HG02763 (cell line): ENCODE measurements around the gene RNF112.
A peak's percentile ranks its signal among the peaks of the same experiment; 100 is the strongest.

Experiments
- ATAC-seq: cut with Tn5 transposase; IDR thresholded peaks from one replicate; pipeline ENCODE4 v1.9.1; 2021; ENCODE audit warnings: mild to moderate bottlenecking, moderate library complexity; ENCODE audit not compliant: unreplicated experiment

The RNF112 gene

GRCh38 chr17:19410875-19411620 lies at the start of gene RNF112:
Gene RNF112, plus strand, starts transcription at chr17:19411232. Its CDS starts 177 bp downstream, at chr17:19411409.
- ATAC-seq = no peak

- ATAC-seq = no peak
Measured at GRCh38 chr17:19361326-19361725, 49.7 kb upstream of the RNF112 start.

GRCh38 chr17:19361944-19362276 lies 49.1 kb upstream of the RNF112 start:
- ATAC-seq = no peak

GRCh38 chr17:19362277-19363113 lies 48.5 kb upstream of the RNF112 start, which contains the start of gene B9D1:
Gene B9D1, minus strand, starts transcription at chr17:19362723. Its CDS starts 154 bp downstream, at chr17:19362569.
- ATAC-seq = peak; percentile 78

- ATAC-seq = no peak
Measured at GRCh38 chr17:19363114-19363438, 48.0 kb upstream of the RNF112 start.

- no peak for ATAC-seq
Measured at GRCh38 chr17:19363460-19364035, 47.5 kb upstream of the RNF112 start.

GRCh38 chr17:19364699-19365498 lies 46.1 kb upstream of the RNF112 start:
- no peak for ATAC-seq

- ATAC-seq = no peak
Measured at GRCh38 chr17:19365499-19365817, 45.6 kb upstream of the RNF112 start.

- ATAC-seq = no peak
Measured at GRCh38 chr17:19365833-19366636, 45.0 kb upstream of the RNF112 start.

GRCh38 chr17:19366637-19366972 lies 44.4 kb upstream of the RNF112 start:
- ATAC-seq = no peak

GRCh38 chr17:19368229-19368628 lies 42.8 kb upstream of the RNF112 start:
- no peak for ATAC-seq

GRCh38 chr17:19369107-19369778 lies 41.8 kb upstream of the RNF112 start:
- no peak for ATAC-seq

- ATAC-seq = no peak
Measured at GRCh38 chr17:19369846-19370492, 41.1 kb upstream of the RNF112 start.

GRCh38 chr17:19370493-19370960 lies 40.5 kb upstream of the RNF112 start:
- peak; percentile 68 for ATAC-seq

GRCh38 chr17:19371259-19372010 lies 39.6 kb upstream of the RNF112 start:
- no peak for ATAC-seq

- no peak for ATAC-seq
Measured at GRCh38 chr17:19372011-19372370, 39.0 kb upstream of the RNF112 start.

- no peak for ATAC-seq
Measured at GRCh38 chr17:19372439-19372838, 38.6 kb upstream of the RNF112 start.

GRCh38 chr17:19372866-19373504 lies 38.0 kb upstream of the RNF112 start:
- no peak for ATAC-seq
